Kidney epithelial cell (primary cell): ENCODE data around the gene GCKR. TPM values are rescaled to one million over a fixed set of nuclear protein-coding genes. Genes with fewer than 3 reads are reported as not detected.
"Not testable (repeated sequence)": the region's sequence is repeated elsewhere in the genome, so short reads cannot be mapped to it uniquely, and the experiment has no call there.

ENCODE experiments used
- DNase-seq: peaks from one replicate; pipeline ENCODE4 v3.0.0-alpha.2; 2010; ENCODE audit warnings: low read depth
- H3K27me3 ChIP-seq: 2 replicates; pipeline ENCODE4 v1.6.0; 2011; ENCODE audit warnings: low read length; ENCODE audit not compliant: control insufficient read depth, insufficient read depth
- H3K36me3 ChIP-seq: 2 replicates; pipeline ENCODE4 v1.5.1; 2011; ENCODE audit warnings: low read length; ENCODE audit not compliant: control insufficient read depth, insufficient read depth
- H3K4me3 ChIP-seq: 2 replicates; pipeline ENCODE4 v1.5.1; 2011; ENCODE audit warnings: low read depth, mild to moderate bottlenecking, control low read depth, low read length
- total RNA-seq: library from RNA; depleted of rRNA; stranded (reverse); fragments of >200 nt; gene quantifications from 2 replicates; pipeline ENCODE4 v1.2.3, GENCODE V29; 2015
- TF ChIP-seq, protein P1 (sequence below): IDR thresholded peaks from 2 replicates; pipeline ENCODE4 v1.5.1; 2011; ENCODE audit warnings: mild to moderate bottlenecking, moderate library complexity, low read length, control low read depth, inconsistent platforms; ENCODE audit not compliant: insufficient read depth, poor library complexity, severe bottlenecking

GCKR gene
- total RNA-seq, 1 donor from 2014 or later: 0.88 TPM

DNA sequence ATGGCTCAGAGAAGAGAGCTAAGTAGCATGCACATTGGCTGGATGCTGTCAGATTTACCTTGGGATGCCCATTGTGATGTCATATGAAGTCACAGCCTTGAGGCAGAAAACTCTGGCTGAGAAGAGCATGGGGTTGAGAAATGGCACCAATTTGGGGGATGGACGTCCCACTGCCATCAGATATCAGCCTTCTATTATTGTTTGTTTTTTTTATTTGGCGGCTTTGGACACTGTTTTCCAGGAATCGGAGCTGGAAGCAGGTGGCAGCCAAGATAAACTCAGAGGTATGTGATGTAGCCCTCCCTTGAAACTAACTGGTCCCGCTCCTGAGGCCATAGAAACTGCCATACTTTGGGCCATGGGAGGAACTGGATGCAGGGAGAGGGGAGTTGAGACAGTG lies 40.6 kb downstream of the GCKR start:
- TF ChIP-seq, protein P1, sequence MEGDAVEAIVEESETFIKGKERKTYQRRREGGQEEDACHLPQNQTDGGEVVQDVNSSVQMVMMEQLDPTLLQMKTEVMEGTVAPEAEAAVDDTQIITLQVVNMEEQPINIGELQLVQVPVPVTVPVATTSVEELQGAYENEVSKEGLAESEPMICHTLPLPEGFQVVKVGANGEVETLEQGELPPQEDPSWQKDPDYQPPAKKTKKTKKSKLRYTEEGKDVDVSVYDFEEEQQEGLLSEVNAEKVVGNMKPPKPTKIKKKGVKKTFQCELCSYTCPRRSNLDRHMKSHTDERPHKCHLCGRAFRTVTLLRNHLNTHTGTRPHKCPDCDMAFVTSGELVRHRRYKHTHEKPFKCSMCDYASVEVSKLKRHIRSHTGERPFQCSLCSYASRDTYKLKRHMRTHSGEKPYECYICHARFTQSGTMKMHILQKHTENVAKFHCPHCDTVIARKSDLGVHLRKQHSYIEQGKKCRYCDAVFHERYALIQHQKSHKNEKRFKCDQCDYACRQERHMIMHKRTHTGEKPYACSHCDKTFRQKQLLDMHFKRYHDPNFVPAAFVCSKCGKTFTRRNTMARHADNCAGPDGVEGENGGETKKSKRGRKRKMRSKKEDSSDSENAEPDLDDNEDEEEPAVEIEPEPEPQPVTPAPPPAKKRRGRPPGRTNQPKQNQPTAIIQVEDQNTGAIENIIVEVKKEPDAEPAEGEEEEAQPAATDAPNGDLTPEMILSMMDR: no peak
- Histone ChIP-seq H3K36me3 (no peaks in the 10 kb centered on the region), H3K4me3 (no peak overlapping the region), H3K27me3 (no peaks in the 10 kb centered on the region)
- DNase-seq: no peak

DNA sequence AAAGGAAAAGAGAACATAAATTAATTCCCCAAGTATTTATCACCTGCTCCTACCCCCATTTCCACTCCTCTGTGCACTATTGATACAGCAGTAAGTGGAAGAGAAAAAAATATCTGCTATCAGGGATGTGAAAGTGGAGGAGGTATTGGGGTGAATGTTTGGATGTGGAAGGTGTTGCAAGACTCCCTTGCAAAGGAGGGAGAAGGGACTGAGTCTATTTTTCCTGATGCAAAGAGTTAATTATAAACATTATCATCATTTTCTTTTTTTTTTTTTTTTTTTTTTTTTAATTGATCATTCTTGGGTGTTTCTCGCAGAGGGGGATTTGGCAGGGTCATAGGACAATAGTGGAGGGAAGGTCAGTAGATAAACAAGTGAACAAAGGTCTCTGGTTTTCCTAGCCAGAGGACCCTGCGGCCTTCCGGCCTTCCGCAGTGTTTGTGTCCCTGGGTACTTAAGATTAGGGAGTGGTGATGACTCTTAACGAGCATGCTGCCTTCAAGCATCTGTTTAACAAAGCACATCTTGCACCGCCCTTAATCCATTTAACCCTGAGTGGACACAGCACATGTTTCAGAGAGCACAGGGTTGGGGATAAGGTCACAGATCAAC lies 42.3 kb downstream of the GCKR start:
- H3K36me3 ChIP-seq, H3K27me3 ChIP-seq, H3K4me3 ChIP-seq, DNase-seq: not testable (repeated sequence)

DNA sequence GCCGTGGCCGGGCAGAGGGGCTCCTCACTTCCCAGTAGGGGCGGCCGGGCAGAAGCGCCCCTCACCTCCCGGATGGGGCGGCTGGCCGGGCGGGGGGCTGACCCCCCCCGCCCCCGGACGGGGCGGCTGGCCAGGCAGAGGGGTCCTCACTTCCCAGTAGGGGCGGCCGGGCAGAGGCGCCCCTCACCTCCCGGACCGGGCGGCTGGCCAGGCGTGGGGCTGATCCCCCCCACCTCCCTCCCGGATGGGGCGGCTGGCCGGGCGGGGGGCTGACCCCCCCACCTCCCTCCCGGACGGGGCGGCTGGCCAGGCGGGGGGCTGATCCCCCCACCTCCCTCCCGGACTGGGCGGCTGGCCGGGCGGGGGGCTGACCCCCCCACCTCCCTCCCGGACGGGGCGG lies 43.0 kb downstream of the GCKR start:
- not testable (repeated sequence) for H3K36me3 ChIP-seq, H3K27me3 ChIP-seq, DNase-seq, H3K4me3 ChIP-seq

DNA sequence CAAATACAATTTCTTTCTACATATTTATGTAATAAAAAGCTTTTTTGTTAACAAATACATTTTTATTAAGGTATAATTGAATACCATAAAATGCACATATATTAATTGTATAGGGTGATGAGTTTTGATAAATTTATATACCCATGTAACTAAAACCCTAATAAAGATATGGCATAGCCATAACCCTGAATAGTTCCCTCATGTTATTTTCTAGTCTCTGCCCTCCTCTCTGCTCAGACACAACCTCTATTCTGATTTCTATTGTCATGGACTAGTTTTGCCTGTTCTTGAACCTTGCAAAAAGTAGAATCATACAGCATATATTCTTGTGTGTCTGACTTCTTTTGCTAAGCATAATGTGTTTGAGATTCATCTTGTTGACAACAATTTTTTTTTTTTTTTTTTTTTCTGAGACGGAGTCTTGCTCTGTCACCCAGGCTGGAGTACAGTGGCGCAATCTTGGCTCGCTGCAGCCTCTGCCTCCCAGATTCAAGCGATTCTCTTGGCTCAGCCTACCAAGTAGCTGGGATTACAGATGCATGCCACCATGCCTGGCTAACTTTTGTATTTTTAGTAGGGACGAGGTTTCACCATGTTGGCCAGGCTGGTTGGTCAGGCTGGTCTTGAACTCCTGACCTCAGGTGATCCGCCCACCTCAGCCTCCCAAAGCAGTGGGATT lies 47.6 kb downstream of the GCKR start:
- TF ChIP-seq, protein P1: no peak
- no peaks in the 10 kb centered on the region for H3K27me3 ChIP-seq
- H3K4me3 ChIP-seq: no peak overlapping the region
- no peaks in the 10 kb centered on the region for H3K36me3 ChIP-seq
- no peak for DNase-seq

DNA sequence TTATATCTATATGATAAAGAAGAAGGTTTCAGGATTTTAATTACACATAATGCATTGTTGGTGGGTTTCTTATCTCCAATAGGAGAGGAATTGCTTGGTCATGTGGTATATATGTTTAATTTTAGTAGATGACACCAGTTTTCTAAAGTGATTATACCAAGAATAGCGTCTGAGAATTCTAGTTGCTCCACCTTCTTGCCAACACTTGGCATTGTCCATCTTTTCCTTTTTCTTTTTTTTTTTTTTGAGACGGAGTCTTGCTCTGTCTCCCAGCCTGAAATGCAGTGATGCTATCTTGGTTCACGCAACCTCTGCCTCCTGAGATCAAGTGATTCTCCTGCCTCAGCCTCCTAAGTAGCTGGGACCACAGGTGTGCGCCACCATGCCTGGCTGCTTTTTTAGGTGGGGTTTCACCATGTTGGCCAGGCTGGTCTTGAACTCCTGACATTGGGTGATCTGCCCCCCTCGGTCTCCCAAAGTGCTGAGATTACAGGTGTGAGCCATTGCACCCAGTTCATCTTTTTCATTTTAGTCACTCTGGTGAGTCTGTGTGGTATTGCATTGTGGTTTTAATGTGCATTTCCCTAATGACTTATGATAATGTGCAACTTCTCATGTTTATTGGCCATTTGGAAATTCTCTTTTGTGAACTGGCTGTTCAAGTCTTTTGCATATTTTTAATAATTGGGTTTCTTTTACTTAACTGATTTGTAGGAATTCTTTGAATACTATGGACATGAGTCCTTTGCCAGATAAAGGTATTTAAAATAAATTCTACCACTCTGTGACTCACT lies 48.9 kb downstream of the GCKR start:
- Histone ChIP-seq H3K36me3 (no peaks in the 10 kb centered on the region), H3K27me3 (no peaks in the 10 kb centered on the region), H3K4me3 (no peak overlapping the region)
- DNase-seq: no peak
- TF ChIP-seq, protein P1: no peak

DNA sequence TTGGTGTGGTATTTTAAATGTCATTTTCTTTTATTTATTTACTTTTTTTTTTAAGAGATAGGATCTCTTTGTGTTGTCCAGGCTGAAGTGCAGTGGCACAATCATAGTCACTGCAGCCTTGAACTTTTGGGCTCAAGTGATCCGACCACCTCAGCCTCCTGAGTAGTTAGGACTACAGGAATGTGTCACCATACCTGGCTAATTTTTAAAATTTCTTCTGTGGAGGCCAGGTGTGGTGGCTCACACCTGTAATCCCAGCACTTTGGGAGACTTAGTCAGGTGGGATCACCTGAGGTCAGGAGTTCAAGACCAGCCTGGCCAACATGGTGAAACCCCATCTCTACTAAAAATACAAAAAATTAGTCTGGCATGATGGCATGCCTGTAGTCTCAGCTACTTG lies 52.7 kb downstream of the GCKR start:
- Histone ChIP-seq H3K36me3 (no peaks in the 10 kb centered on the region), H3K4me3 (no peak overlapping the region), H3K27me3 (no peaks in the 10 kb centered on the region)
- DNase-seq: no peak
- TF ChIP-seq, protein P1: no peak

DNA sequence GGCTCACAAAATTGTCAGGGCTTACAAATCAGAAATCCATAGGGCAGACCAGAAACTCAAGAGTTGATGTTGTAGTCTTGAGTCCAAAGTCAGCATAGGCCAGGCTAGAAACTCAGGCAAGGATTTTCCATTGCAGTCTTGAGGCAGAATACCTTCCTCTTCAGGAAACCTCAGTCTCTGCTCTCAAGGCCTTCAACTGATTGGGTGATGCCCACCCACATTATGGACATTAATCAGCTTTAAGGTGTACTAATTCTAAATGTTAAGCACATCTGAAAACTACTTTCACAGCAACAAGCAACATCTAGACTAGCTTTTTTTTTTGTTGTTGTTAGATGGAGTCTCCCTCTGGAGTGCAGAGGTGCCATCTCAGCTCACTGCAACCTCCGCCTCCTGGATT lies 54.9 kb downstream of the GCKR start:
- no peak for DNase-seq
- no peaks in the 10 kb centered on the region for H3K36me3 ChIP-seq
- H3K27me3 ChIP-seq: no peaks in the 10 kb centered on the region
- H3K4me3 ChIP-seq: no peak overlapping the region
- TF ChIP-seq, protein P1: no peak
